KBM-7 (cell line): ENCODE measurements around the gene SMTNL2.
"Not testable (repeated sequence)": the region's sequence is repeated elsewhere in the genome, so short reads cannot be mapped to it uniquely, and the experiment has no call there.

Experiments used
- DNase-seq: peaks from one replicate; pipeline ENCODE4 v3.0.0-alpha.2; 2015
- in situ Hi-C: fragments of 300-500 bp; cut with MboI; formaldehyde crosslinking; loops from 2 replicates; pipeline ENCODE4 v1.14.3; 2020; ENCODE audit warnings: low sequenced_read_pairs, low pct_unique_long_range_greater_than_20kb, mixed read lengths

Gene SMTNL2

DNA sequence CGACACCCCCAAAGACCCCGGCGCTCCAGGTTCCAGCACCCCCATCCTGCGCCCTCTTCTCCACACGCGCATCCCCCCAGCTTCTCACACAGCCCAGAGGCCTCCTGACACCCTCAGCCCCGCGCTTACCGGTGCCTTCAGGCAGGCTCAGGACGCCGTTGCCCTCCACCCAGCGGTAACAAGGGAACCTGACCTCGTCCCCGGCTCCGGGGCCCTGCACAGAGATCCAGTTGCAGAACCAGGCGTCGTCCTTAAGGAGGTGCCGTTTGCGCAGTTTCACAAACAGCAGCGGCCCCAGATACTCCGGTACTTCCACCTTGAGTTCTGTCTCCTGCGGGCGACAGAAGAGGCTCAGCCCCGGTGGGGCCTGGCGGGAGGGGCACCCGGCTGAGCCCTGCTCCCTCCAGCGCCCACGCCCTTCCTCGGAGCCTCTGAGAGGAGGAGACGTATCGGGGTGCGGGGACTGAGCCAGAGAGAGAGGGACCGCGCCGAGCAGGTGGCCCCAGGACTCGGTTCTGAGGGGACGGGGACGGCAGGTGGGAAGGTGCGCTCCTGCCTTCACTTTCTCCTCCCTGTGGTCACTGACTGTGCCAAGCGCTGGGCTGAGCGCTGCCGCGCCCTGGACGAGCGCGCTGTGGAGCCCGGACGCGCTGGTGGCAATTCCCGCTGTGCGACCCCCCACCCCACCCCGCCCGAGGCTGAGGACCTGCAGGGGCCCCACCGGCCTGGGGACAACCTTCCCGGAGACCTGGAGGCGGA is 55.2 kb downstream of the SMTNL2 start:
- in situ Hi-C loops: not testable (repeated sequence)
- peak; percentile 39 for DNase-seq

DNA sequence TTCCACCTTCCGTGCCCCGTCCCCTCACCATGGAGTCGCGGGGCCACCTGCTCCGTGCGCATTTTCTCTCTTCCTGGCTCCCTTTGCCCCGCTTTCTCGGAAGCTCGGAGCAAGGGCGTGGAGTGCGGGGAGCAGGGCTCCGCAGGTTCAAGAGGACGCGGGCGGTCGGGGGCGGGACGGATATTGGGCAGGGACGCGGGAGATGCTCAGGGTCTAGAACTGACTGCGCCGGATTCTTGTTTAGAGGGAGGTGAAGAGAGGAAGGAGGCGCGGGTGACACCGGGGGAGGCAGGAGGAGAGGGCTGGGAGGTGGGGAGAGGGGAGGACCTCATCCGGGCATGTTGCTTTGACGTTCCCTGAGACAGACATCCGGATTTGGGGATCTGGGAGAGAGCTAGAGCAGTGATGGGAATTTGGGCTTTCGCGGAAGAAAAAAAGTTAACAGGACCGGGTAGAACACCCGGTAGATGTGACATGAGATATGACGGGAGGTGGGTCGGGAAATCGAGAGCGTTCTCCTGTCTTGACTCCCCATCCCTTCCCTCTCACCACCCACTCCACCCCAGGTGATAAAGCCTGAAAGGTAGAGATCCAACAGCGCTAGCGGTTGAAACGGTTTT is 56.4 kb downstream of the SMTNL2 start:
- in situ Hi-C loops, DNase-seq: not testable (repeated sequence)

DNA sequence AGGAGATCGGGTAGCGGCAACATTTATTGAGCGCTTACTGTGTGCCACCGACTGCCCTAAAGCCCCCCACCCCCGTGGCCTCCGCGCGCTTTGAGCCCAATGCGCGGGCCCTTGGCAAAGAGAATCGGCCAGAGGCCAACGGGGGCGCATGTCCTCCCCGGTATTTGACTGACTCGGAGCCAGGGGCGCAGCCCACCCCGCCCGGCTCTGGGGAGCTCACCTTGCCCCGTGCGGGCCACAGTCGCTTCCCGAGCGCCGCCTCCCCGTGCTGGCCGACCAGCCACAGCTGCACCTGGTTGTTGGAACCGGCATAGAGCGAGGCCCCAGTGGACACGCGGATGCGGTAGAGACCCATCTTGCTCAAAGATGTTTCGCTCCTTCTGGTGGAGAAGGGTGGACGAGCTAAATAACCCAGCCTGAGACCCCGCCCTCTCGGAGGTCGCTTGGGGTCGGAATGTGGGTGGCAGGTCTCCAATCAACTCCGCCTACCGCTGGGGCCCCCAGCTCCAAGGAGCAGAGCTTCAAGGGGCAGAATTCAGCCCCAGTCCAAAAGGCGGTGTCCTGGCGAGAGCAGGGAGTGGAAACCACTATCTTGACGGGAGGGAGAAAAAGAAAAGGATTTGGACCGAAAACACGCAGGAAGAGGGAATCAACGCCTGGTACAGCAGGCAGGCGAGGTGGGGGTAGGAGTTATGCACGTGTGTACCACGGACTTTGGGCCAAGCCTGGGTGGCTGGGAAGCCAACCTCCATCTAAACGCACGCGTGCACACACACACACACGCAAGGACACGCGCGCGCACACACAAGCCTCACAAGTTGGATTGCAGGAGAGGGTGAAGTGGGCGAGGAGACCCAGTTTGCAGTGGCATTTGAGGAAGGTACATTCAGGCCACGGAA is 57.2 kb downstream of the SMTNL2 start, which contains the start of gene ALOX15:
ALOX15 (minus strand) TSS at position 382 of the 899 bp plus-strand sequence; CDS start at position 355, 27 bp downstream.
- DNase-seq: no peak
- in situ Hi-C loops: no loop called here

DNA sequence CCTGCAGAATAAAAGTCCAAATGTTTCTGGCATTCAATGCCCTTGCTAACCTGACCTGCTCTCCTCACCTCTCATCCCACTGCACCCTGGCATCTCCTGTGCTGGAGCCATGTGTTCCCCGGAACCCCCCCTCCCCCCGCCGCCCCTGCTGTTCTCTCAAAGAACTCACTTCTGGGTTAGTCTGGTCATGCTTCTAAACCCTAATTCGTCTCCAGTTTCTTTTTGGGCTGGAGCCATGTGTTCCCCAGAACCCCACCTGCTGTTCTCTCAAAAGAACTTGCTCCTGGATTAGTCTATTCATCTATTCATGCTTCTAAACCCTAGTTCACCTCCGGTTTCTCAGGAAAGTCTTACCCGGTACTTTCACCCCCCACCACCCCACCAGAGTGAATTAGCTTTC is 58.0 kb downstream of the SMTNL2 start:
- DNase-seq: no peak
- in situ Hi-C loops: no loop called here

DNA sequence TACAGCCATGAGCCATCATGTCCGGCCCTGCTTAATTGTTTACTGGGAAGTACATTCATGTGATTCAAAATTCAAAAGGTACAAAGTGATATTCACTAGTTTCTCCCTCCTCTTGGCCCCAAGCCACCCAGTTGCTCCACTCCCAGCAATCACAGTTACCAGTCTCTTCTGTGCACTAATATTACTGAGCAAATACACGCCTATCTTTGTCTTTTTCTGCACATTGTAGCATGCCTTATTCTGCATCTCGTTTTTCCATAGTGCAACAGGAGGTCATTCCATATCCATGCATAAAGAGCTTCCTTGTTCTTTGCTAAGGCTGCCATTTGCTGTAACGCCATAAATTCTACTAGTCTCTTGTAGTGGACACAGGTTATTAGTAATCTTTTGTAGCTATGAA is 59.3 kb downstream of the SMTNL2 start:
- DNase-seq: no peak
- in situ Hi-C loops: no loop called here

DNA sequence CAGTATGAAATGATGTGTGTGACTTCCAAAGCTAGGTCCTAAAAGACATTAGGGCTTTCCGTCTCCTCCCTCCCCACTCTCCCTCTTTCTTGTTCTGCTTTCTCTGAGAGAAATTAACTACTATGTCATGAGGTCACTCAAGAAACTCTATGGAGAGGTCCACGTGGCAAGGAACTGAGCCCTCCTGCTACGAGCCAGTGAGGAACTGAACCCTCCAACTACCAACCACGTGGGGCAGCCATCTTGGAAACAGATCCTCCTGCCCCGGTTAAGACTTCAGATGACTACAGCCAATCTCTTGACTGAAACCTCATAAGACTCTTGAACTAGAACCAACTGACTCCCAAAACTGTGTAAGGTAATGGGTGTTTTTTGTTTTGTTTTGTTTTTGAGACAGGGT is 61.3 kb downstream of the SMTNL2 start:
- DNase-seq: no peak
- in situ Hi-C loops: no loop called here

DNA sequence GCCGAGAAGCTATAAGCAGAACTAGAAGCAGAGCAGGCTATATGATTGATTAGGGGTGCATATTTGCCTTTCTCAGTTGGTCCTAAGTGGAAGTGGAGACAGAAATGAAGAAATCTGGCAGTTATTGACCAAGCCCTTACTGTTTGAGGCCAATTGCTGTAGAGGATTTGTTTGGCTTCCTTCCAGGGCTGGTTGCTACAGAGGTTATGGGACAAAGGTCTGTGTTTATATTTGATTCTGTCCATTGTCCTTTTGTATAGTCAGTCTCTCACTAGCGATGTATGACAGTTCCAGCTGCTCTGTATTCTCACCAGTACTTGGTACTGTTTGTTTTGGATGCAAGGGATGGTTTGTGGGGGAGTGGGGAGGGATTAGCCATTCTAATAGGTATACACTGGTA is 64.4 kb downstream of the SMTNL2 start:
- in situ Hi-C loops: no loop called here
- DNase-seq: no peak

DNA sequence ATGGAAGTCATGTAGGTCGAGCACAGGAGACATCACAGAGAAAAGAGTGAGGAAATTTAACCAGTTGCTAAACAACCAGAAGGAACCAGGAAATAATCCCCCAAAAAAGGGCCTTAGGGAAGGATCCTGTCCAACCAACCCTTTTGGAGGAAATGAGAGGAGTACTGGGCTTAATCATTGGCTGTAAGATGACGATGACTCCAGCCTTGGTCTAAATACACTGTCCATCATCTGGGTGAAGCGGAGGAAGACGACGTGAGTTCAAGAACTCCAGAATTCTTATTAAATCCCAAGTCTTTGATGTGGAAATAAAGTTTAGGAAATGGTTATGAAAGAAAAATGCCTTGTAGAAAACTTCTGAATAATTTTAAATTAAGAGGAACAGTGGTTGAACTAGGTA is 68.7 kb downstream of the SMTNL2 start:
- in situ Hi-C loops: no loop called here
- DNase-seq: no peak

DNA sequence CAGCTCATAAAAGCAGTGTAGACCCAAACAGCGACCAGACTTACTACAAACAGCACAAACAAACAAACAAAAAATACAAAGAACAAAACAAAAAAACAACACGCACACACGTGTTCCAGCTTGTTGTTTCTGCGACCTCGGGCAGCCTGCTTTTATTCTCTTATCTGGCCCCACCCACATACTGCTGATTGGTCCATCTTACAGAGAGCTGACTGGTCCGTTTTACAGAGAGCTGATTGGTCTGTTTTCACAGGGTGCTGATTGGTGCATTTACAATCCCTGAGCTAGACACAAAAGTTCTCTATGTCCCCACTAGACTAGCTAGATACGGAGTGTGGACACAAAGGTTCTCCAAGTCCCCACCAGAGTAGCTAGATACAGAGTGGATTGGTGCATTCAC is 71.6 kb downstream of the SMTNL2 start:
- in situ Hi-C loops, DNase-seq: not testable (repeated sequence)

DNA sequence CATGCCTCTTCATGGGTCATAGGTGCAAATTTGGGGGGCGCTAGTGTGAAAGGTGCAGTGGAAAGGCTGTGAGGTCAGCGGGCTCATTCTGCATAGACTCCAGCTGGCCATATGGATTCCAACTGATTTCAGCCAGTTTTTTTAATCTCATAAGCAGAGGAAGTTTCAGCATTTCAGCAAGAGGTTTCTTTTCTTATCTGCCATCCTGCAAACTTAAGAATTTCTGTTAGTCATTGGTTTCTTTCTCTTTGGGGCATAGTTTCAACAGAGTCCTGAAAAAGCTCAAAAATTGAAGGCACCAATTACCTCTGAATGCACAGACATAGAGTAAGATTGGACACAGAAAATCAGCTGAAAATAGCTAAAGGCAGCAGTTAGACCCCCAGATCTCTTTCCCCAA is 73.3 kb downstream of the SMTNL2 start:
- in situ Hi-C loops: no loop called here
- no peak for DNase-seq
